GM19468 (cell line): Measurements from ENCODE around the gene CCDC87.
A peak's percentile ranks its signal among the peaks of the same experiment; 100 is the strongest.
"Not testable (repeated sequence)": the region's sequence is repeated elsewhere in the genome, so short reads cannot be mapped to it uniquely, and the experiment has no call there.

Experiments used
- ATAC-seq: cut with Tn5 transposase; IDR thresholded peaks from one replicate; pipeline ENCODE4 v1.9.1; 2021; ENCODE audit warnings: mild to moderate bottlenecking, moderate library complexity, moderate number of reproducible peaks; ENCODE audit not compliant: unreplicated experiment; ENCODE audit errors: extremely low read depth

Gene CCDC87, protein sequence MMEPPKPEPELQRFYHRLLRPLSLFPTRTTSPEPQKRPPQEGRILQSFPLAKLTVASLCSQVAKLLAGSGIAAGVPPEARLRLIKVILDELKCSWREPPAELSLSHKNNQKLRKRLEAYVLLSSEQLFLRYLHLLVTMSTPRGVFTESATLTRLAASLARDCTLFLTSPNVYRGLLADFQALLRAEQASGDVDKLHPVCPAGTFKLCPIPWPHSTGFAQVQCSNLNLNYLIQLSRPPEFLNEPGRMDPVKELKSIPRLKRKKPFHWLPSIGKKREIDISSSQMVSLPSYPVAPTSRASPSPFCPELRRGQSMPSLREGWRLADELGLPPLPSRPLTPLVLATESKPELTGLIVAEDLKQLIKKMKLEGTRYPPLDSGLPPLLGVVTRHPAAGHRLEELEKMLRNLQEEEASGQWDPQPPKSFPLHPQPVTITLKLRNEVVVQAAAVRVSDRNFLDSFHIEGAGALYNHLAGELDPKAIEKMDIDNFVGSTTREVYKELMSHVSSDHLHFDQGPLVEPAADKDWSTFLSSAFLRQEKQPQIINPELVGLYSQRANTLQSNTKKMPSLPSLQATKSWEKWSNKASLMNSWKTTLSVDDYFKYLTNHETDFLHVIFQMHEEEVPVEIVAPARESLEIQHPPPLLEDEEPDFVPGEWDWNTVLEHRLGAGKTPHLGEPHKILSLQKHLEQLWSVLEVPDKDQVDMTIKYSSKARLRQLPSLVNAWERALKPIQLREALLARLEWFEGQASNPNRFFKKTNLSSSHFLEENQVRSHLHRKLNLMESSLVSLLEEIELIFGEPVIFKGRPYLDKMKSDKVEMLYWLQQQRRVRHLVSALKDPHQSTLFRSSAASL

DNA sequence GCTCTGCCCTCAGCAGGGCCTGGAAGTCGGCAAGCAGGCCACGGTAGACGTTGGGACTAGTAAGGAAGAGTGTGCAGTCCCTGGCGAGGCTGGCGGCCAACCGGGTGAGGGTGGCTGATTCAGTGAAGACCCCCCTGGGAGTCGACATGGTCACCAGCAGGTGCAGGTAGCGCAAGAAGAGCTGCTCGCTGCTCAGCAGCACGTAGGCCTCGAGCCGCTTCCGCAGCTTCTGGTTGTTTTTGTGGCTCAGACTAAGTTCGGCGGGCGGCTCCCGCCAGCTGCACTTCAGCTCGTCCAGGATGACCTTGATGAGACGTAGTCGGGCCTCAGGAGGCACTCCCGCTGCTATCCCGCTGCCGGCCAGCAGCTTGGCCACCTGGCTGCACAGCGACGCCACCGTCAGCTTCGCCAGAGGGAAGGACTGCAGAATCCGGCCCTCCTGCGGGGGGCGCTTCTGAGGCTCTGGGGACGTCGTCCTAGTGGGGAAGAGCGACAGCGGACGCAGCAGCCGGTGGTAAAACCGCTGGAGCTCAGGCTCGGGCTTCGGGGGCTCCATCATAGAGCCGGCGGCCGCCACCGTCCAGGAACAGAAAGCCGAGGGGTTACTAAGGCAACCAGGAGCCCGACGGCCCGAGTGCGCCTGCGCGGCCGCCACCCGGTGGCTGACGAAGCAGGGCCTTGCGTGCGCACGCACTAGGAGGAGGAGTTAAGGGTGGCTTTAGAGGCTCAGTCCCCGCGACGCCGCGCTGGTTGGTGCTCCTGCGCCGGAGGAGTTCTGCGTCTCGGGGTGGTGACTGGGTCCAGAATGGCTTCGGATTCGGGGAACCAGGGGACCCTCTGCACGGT, at the start of gene CCDC87, which contains the start of gene CCS:
Gene CCDC87, minus strand, starts transcription at position 607 of the 846 bp plus-strand sequence. Its CDS starts 48 bp downstream, at position 559.
Gene CCS, plus strand, starts transcription at position 729 of the 846 bp plus-strand sequence. Its CDS starts 77 bp downstream, at position 806.
- ATAC-seq, result peak; percentile 65

- ATAC-seq, result no peak
These were observed 49.0 kb upstream of the CCDC87 start for GRCh38 chr11:66641834-66642233.

DNA sequence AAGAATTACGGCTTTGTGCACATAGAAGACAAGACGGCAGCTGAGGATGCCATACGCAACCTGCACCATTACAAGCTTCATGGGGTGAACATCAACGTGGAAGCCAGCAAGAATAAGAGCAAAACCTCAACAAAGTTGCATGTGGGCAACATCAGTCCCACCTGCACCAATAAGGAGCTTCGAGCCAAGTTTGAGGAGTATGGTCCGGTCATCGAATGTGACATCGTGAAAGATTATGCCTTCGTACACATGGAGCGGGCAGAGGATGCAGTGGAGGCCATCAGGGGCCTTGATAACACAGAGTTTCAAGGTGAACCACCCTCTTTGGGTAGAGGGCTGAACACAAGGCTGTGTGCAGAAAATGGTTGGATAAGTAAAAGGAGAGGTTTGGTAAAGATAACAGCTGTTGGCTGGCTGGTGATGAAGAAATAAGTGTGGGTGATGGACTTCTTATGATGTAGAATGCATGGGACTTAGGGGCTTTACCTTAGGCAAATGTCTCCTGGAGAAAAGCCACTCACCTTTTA, 47.0 kb upstream of the CCDC87 start:
- not testable (repeated sequence) for ATAC-seq

DNA sequence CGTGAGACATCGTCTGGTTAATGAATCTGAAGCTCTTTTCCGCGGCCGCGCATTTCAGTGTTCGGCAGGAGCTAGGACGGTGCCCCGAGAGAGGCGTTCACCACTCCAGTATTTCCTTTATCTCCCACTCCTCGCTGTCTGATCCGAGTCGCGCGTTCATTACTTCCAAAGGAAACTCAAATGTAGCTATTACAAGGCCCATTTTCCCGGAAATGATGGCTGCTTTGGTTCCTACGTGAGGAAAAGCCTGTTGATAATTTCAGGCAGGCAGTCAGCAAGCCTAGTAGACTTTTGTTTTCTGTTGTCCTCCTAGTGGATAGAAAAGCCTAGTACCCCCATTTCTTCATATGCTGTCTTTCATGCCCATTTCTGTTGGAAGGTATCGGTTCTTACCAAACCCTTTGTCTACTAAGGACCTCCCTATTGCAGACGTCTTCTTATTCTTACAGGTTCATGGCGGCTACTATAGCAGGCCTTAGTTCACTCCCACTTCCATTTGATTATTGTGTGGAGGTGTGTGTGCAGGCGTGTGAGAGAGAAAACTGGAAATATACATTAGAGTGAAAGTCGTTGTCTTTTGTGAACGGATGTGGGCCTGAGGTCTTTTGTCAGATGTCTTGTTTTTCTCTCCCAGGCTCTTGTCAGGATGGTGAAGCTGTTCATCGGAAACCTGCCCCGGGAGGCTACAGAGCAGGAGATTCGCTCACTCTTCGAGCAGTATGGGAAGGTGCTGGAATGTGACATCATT, 46.4 kb upstream of the CCDC87 start:
- ATAC-seq, result no peak

- peak; percentile 88 for ATAC-seq
These were observed 45.6 kb upstream of the CCDC87 start, which contains the start of gene RBM4 for GRCh38 chr11:66638177-66639065. Gene RBM4 (plus strand): TSS chr11:66638703. CDS start chr11:66639712, 1,009 bp downstream.

DNA sequence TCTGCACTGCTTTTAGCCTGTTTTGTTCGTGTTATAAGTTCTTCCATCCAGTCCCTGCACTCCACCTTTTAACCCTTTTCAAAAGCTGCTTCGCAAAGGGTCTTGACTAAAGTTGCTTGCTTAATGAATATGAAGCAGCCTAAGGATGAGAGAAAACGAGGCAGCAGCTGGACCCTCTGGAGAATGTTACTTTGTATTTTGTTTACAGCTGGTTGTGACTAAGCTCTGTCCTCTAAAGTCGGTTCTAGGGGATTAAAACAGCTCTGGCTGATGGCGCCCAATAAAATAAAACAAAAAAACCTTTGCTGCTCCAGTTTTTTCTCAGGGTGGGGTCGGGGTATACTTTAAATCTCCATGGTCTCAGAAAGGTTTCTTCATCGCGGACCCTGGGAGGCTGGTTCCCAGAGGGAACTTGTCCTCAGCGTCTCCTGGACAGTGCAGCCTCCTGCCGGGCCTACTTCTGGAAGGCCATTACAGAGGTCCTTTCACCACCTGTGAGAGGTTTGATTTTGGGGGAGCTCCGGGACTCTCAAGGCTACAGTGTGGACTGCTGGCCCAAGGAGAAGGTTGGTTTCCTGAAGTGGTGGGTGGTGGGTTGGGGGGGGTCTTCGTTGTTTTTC, 44.8 kb upstream of the CCDC87 start:
- no peak for ATAC-seq

DNA sequence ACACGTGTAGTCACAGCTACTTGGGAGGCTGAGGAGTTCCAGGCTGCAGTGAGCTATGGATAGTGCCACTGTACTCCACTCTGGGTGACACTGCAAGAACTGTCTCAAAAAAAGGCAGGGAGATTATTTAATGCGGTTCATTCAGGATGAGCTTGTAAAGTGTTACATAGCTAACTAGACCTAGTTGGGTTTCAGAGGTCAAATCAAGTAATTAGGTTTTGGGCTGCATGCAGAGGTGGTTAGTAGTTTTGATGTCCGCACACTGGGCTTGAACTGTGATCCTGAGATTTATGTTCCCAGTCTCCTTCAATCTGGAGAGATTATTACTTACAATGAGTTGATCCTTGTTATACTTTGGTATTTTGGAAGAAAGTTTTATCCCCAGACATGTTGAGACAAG, 43.5 kb upstream of the CCDC87 start:
- ATAC-seq, result no peak

DNA sequence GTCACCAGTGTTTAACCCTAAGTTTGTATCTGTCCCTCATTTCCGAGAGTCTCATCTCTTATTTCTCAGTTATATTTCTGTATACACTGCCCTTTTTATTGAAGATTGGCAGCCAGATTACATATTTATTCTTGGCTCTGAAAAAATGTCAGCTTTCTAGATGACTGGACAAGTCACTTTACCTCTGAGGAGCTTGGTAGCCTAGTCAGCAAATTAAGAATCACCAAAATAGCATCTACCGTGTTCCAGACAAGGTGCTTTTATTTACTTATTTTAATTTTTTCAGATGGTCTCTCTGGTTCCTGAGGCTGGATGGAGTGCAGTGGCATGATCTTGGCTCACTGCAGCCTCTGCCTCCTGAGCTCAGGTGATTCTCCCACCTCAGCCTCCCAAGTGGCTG, 40.1 kb upstream of the CCDC87 start:
- no peak for ATAC-seq

GRCh38 chr11:66631883-66632282, 39.0 kb upstream of the CCDC87 start:
- ATAC-seq, result no peak

GRCh38 chr11:66629356-66629755, 36.5 kb upstream of the CCDC87 start:
- ATAC-seq, result no peak

- no peak for ATAC-seq
These were observed 35.3 kb upstream of the CCDC87 start for GRCh38 chr11:66628061-66628603.

DNA sequence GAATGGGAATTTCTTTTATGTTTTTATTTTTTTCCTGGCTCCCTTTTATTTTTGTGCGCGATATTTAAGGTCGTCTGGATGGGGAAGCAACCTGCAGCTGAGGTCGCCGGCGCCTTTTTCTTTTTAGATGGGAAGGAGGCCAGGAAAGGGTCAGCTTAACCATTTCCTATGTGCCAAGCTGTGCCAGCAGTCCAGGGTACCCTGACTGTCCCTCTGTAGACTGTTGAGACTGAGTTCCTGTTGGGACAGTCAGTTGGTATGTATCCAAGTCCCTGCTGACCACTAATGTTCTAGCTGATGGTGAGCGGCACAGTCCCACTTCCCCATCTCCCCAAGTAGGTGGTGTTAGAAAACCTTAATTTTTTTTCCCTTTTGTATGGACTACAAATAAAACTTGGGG, 34.1 kb upstream of the CCDC87 start:
- ATAC-seq, result no peak

- ATAC-seq, result no peak
These were observed 33.5 kb upstream of the CCDC87 start for GRCh38 chr11:66626382-66626781.

DNA sequence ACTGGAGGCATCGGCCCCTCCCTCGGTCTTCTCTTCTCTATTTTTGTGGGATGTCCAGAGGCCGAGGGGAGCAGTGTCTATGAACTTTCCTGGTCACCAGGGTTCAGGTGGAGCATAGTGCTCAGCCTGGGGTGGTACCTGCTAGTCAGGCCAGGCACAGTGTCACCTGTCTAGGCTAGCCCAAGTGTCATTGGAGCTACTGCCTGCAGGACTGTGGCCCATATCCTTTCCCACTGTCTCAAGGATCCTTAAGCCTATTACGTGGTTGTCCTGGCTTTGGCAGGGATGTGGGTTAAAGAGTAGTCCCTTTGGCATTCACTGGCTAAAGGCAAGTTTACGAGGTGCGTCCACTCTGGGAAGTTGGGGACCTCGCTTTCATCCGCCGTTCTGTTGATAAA, 32.9 kb upstream of the CCDC87 start:
- ATAC-seq, result no peak

DNA sequence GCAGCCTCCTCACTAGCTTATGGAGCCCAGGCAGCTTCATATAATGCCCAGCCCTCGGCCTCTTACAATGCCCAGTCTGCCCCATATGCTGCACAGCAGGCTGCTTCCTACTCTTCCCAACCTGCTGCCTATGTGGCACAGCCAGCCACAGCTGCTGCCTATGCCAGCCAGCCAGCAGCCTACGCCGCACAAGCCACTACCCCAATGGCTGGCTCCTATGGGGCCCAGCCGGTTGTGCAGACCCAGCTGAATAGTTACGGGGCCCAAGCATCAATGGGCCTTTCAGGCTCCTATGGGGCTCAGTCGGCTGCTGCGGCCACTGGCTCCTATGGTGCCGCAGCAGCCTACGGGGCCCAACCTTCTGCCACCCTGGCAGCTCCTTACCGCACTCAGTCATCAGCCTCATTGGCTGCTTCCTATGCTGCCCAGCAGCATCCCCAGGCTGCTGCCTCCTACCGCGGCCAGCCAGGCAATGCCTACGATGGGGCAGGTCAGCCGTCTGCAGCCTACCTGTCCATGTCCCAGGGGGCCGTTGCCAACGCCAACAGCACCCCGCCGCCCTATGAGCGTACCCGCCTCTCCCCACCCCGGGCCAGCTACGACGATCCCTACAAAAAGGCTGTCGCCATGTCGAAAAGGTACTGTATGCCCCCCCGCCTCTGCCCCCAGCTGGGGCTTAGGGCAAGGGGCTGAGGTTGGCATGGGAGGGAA, 32.3 kb upstream of the CCDC87 start:
- ATAC-seq, result no peak

- no peak for ATAC-seq
These were observed 31.6 kb upstream of the CCDC87 start for GRCh38 chr11:66624450-66624849.

DNA sequence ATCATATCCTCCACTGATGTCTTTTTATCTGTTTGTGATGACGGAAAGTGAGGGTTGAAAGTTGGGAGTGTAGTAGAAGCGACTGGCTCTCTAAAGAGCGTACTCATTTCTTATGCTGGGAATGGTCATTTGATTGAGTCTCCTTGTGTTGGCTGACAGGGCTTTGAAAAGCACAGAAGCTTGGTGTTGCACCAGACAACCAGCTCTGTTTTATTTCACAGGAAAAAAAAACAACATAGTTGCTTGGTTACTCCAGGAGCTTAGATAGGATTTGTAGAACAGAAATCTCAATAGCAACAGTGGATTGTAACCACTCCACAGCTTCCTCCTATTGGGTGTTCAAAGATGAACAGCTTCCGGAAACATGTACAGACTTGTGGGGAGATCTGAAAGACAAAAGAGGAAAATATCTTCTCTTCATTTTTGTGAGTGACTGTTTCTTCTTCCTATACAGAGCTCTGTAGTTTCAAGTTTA, 26.3 kb upstream of the CCDC87 start:
- ATAC-seq, result no peak
